Measurements from ENCODE around the gene IRF2. TPM values are rescaled to one million over a fixed set of nuclear protein-coding genes. Genes with fewer than 3 reads are reported as not detected.

Gene IRF2
- total RNA-seq, 1 donor from 2014 or later: 53.3 TPM

DNA sequence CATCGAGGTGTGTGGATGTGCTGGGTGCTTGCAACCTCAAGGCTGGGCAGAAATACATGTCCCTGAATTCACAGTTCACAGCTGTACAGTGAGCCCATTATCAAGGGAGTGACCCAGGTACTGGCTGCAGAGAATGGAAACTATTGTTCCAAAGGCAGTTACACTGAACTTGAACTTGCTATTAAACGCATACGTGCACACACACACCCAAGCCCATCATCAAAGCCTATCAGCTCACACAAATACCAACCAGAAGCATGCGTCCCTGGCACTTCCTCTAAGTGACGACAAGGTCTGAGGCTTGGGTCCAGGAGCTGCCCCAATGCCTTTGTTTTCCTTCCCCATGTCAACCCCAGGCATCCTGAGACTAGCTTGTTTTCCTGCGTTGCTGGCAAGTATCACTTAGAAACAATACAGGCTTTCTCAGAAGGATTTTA, 88.6 kb downstream of the IRF2 start:
- DNase-seq (no peak), ATAC-seq (peak; percentile 17 to 46)
- Histone ChIP-seq H3K4me1 (peaks cover 48% of the 10 kb centered on the region), H3K36me3 (peaks cover 41% of the 10 kb centered on the region), H3K27me3 (ENCODE audit: low read depth) (no peaks in the 10 kb centered on the region), H3K9me3 (no peaks in the 10 kb centered on the region), H3K27ac (peak overlapping the region; percentile 69), H3K4me3 (no peak overlapping the region)
- TF ChIP-seq, protein P1, sequence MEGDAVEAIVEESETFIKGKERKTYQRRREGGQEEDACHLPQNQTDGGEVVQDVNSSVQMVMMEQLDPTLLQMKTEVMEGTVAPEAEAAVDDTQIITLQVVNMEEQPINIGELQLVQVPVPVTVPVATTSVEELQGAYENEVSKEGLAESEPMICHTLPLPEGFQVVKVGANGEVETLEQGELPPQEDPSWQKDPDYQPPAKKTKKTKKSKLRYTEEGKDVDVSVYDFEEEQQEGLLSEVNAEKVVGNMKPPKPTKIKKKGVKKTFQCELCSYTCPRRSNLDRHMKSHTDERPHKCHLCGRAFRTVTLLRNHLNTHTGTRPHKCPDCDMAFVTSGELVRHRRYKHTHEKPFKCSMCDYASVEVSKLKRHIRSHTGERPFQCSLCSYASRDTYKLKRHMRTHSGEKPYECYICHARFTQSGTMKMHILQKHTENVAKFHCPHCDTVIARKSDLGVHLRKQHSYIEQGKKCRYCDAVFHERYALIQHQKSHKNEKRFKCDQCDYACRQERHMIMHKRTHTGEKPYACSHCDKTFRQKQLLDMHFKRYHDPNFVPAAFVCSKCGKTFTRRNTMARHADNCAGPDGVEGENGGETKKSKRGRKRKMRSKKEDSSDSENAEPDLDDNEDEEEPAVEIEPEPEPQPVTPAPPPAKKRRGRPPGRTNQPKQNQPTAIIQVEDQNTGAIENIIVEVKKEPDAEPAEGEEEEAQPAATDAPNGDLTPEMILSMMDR (IDR thresholded peaks at IDR 0.05): no peak
- intact Hi-C loops (cut with DNase I): no loop called here

DNA sequence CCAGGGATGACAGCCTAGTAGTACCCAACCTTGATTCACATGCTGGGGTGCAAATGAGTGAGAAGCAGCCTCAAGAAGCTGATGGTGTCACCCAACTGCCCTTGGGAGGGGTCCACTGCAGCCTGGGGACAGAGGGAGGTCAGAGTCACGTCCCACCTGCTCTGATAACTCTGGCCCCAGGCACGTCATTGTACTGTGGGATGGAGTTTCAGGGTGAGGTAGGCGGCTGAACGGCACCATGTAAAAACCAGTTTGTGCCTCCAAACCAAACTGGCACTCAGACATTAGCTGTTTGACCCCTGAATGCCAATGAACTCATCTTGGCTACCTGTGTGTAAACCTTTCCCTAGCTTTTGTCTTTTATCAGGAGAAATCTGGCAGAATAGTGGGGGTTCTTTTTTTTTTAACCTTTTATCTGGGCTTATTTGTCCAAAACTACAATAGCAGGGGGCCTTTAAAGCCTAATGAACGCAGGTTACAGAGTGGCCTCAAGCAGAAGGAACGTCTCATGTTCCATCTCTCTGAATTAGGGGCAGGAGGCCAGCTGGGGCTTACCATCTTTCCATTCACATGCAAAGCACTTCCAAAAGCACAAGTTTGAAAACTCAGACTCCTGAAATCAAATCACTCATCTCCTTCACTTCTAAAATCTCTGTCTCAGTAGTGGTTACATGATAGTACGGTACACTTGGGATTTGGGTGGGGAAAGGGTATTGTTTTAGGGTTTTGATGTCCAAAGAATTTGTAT, 89.4 kb downstream of the IRF2 start:
- peaks cover 48% of the 10 kb centered on the region for H3K4me1 ChIP-seq
- ATAC-seq: peak in 1 of 2 donors; percentile 24
- H3K9me3 ChIP-seq: no peaks in the 10 kb centered on the region

DNA sequence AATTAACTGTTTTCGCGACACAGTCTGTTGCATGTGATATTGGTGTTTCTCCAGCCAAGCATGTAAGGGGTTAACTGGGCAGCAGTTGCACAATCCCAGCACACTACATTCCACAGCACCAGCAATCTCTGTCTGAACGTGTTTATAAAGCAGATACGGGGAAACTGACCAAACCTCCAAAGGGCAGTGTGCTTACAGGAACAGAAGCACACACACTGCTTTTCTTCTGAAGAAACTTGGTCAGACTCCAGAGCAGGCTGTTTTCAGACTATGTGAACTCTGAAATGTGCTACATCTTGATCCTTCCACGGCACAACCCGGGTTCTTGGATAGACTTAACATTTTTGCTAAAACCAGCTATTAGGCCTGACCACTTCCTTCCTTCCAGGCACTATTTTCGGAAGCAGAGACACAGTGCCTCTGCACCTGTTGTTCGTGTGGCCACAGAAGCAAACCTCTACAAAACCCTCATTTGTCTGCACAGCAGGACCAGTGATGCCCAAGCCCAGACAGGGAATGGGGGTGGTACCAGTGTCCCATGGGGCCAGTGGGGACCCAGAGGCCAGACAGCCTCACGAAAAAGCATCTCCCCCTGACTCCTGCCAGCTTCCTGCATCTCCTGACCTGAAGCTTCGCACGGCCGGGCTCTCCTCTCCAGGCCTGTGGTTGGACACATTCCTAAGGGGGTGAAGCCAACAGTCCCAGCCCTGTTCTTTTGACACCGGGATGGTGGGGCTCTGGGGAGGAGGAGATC, 90.1 kb downstream of the IRF2 start:
- no peak for DNase-seq
- peaks cover 48% of the 10 kb centered on the region for H3K4me1 ChIP-seq
- peaks cover 26% of the 10 kb centered on the region for H3K36me3 ChIP-seq
- intact Hi-C loops (cut with DNase I): no loop called here
- peak overlapping the region; percentile 69 for H3K27ac ChIP-seq
- TF ChIP-seq, protein P1 (IDR thresholded peaks at IDR 0.05): no peak
- H3K27me3 ChIP-seq (ENCODE audit: low read depth): no peaks in the 10 kb centered on the region
- H3K9me3 ChIP-seq: no peaks in the 10 kb centered on the region
- ATAC-seq: peak; percentile 71
- H3K4me3 ChIP-seq: peak overlapping the region; percentile 37

More for the DNA sequence above, 89.4 kb downstream of the IRF2 start:
- peak overlapping the region; percentile 69 for H3K27ac ChIP-seq
- no peaks in the 10 kb centered on the region for H3K27me3 ChIP-seq (ENCODE audit: low read depth)
- peaks cover 33% of the 10 kb centered on the region for H3K36me3 ChIP-seq
- H3K4me3 ChIP-seq: no peak overlapping the region
- intact Hi-C loops (cut with DNase I): no loop called here
- TF ChIP-seq, protein P1 (IDR thresholded peaks at IDR 0.05): no peak
- DNase-seq: no peak

GRCh38 chr4:184383497-184384055, 90.8 kb downstream of the IRF2 start:
- H3K27me3 ChIP-seq (ENCODE audit: low read depth): no peaks in the 10 kb centered on the region

More at GRCh38 chr4:184383497-184384055, 90.8 kb downstream of the IRF2 start:
- ATAC-seq: peak; percentile 37 to 69
- DNase-seq: no peak
- Histone ChIP-seq H3K4me3 (peak overlapping the region; percentile 37), H3K9me3 (no peaks in the 10 kb centered on the region), H3K27ac (peak overlapping the region; percentile 69), H3K36me3 (peaks cover 19% of the 10 kb centered on the region), H3K4me1 (peaks cover 48% of the 10 kb centered on the region)
- intact Hi-C loops (cut with DNase I): no loop called here
- TF ChIP-seq, protein P1 (IDR thresholded peaks at IDR 0.05): no peak
